Right forelimb (tissue), 1 donor: Measurements from ENCODE around the gene ABHD8.

Experiments
- DNase-seq: peaks from one replicate; pipeline ENCODE4 v3.0.0-alpha.2; 2018

ABHD8 gene

DNA sequence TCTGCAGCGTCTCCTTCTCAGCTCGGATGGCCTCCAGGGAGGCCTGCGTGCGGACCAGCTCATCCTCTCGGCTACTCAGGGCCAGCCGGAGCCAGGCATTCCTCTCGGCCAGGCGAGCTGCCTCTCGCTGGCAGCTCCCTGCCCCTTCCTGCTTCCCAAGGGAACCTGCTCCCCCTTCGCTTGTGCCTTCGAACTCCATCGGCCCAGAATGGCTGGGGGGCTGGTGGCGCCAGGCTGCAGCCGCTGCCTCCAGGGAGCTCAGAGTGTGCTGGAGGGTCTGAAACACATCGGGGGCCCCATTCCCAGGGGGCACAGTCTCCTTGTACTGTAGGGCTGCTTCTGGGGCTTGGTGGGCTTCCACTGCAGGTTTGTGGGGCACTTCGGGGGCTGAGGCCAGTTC lies 40.7 kb downstream of the ABHD8 start:
- no peak for DNase-seq

GRCh38 chr19:17260842-17261325 lies 42.3 kb downstream of the ABHD8 start:
- peak; percentile 71 for DNase-seq

DNA sequence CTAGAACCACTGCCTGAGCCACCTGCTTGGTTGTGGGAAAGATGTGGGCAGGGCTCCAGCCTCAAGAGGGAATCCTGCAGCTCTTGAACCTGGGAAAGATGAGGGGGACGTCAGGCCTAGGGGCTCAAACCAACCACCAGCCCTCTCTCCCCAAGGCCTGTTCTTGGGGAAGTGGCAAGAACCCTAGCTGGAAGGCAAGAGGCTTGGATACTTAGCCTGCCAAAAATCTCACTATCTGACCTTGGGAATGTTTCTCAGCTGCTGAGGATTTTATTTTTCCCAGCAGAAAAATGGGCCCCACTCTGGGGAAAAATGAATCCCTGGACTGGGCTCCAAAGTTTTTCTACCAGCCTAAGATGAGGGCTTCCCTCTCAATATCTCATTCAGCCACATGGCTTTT lies 43.3 kb downstream of the ABHD8 start:
- DNase-seq, result no peak

DNA sequence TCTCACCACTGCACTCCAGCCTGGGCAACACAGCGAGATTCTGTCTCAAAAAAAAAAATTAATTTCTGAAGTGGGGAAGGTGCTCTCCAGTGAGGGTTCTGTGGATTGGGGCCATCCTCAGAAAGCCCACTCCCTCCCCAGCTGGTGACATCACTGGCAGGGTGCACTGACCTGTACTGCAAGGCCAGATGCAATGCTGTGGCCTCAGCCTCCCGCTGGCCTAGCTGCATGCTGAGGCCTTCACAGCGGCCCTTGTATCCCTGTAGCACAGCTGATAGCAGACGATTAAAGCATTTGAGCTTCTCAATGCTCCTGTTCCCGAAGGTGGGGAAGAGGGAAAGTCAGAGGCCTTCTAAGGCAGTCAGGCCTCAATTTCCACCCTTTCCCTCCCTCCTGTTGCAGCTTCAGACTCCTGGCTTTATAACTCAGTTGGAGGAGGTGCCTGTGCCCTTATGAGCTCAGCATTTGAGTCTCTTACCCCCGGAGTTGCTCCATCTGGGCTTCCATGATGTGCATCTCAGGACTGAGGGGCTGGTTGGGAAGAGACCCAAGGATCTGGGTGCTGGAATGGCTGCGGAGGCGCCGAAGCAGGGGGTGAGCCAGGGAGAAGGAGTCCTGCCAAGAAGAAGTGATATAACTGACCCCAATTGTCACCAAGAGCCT lies 44.0 kb downstream of the ABHD8 start:
- DNase-seq, result no peak

GRCh38 chr19:17256130-17256529 lies 47.1 kb downstream of the ABHD8 start:
- no peak for DNase-seq

DNA sequence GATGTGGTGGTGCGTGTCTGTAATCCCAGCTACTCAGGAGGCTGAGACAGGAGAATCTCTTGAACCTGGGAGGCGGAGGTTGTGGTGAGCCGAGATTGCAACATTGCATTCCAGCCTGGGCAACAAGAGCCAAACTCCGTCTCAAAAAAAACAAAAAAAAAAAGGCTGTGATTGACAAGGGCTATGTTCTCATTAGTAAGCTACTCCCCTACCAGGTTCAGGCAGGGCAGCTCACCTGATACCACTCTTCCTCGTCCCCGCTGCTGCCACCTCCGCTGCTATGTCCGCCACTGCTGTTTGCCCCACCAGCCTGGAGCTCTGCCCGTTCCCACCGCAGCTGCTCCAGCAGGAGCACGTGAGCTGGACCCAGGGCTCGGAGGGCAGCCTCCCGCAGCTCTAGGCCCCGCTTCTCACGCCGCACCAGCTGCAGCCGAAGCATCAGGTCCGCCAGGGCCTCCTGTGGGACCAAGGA lies 48.0 kb downstream of the ABHD8 start:
- no peak for DNase-seq

DNA sequence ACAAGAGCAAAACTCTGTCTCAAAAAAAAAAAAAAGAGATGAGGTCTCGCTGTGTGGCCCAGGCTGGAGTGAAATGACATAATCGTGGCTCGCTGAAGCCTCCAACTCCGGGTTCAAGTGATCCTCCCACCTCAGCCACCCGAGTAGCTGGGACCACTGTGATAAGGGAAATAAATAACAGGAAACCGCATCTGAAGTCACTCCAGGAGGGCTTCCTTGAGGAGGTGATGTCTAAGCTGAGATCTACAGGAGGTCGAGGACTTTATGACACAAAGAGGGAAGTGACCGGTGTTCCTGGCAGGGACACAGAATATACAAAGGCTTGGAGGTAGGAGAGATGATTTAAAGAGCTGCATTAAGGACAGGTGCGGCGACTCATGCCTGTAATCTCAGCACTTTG lies 48.6 kb downstream of the ABHD8 start:
- DNase-seq, result no peak

DNA sequence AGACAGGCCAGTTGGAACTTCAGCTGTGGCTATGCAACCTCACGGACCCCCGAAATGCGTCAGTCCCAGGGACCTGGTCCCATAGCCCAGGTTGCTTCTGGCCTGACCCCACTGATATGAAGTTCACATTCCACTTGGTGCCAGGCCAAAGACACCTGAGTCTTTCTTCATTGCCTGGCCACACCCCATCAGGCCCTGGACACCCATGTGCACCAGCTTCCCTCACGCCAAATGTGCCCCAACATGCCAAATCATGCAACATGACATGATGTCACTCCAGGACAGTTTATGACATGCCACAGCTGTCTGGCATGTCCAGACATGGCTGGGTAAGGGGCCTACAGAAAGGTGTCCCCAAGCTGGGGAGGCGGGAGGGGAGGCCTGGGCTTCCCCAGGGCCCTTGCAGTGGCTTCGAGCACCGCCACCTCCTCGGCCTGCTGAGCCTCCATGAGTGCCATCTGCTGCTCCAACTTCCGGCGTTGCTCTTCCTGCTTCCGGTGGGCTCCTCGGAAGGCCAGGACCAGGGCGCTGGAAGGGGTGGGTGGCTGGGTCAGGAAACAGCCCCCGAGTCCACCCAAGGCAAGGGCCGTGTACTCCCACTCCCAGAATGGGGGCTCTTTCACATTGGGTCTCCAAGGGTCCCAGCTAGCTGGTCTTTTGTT lies 53.2 kb downstream of the ABHD8 start:
- no peak for DNase-seq

DNA sequence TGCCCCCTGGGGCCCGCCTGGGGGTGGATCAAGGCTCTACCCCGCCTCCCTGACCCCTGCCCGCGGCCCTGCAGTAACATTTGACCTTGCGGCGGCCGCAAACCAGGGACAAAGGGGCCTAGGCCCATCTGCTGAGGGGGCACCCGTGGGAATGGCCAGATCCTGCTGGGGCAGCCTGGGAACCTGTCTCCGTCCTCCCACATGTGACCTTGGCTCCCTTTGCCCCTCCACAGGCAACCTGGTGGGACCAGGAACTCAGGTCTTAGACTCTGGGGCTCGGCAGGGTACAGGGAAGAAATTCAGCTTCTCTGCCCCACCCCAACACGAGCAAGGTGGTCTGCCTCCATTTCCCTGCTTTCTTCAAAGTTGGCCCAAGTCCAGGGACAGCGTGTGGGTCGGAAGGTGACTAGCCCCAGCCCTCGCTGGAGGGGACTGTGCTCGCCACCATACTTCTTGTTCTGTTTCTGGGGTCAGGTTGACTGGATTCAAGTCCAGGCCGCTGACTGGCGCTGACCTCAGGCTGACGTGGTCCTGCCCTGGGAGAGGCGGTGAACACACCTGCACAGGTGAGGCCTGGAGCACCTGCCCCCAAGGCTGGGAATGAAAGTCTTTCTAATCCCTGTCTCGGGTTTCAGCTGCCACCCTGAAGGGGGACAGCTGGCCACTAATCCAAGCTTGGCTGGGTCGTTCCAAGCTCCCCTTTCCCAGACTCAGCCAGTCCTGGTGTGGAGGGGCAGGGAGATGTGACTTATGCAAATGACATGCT lies 55.0 kb downstream of the ABHD8 start:
- DNase-seq, result no peak

DNA sequence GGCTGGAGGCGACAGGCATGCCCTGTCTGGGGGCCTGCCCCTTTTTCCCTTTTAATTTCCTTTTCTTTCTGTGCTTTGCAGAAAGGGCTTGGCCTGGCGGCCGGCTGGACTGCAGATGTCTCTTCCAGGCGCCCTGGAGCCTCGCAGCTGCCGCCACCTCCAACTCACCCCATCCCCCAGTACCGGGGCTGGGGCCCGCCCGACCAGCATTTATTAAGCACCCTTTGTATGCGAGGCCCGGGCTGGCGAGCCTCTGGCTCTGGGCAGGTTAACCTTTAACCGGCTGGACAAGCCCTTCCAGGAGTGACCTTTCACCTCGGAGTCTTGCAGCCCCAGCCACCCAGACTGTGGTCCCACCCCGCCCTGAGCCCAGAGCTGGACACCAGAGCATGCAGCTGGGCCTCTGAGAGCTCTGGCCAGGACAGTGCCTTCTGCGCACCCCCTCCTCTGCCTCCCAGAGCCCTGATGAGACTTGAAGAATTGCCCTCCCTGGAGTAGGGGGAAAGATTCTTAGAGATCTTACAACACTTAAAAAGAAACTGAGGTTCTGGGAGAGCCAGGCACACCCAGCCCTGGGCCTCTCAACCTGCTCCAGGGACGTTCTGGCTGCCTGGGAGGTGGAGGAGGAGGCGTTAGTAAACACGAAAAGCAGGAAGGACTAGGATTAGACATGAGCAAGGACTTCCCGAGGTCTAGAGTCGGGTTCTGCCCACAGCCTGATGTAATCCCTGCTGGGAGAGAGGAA lies 56.4 kb downstream of the ABHD8 start:
- DNase-seq, result no peak

- DNase-seq, result no peak
Measured at GRCh38 chr19:17245535-17245984, 57.7 kb downstream of the ABHD8 start, which contains the start of gene NR2F6. Gene NR2F6, minus strand, starts transcription at chr19:17245919. Its CDS starts 699 bp downstream, at chr19:17245220.

- no peak for DNase-seq
Measured at GRCh38 chr19:17244618-17245534, 58.3 kb downstream of the ABHD8 start.

DNA sequence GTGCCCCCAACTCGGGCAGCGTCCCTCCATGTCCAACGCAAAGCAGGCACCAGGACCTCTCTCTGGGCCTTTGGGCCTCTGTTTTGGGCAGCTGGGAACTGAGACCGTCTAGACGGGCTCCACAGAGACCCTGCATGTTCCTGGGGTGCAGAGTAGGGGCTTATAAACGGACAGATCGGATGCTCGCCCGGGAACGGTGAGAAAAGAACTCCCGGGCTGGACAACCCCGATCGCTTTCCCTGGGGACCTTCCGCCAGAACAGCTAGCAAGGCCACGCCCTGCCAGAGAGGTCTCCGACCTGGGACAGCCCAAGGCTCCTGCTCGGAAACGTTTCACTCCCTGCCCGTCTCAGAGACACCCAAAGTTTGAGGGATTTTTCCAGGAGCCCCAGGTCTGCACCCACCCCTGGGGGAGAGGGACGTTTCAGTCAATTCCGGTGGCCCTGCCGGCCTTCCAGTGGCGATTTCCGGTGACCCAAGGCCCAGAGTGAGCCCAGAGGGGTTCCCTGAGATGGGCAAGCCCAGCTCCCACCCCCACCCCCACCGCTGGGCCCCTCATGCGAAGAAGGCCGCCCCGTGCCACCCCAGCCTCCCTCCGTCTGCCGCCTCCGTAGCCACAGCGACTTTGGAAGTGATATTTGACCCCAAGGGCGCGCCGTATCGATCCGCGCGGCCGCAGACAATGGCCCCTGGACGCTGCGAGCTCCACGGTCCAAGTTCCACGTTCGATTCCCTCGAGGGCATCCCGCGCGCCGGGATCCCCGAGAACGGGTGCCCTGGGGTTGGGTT lies 59.2 kb downstream of the ABHD8 start:
- no peak for DNase-seq

DNA sequence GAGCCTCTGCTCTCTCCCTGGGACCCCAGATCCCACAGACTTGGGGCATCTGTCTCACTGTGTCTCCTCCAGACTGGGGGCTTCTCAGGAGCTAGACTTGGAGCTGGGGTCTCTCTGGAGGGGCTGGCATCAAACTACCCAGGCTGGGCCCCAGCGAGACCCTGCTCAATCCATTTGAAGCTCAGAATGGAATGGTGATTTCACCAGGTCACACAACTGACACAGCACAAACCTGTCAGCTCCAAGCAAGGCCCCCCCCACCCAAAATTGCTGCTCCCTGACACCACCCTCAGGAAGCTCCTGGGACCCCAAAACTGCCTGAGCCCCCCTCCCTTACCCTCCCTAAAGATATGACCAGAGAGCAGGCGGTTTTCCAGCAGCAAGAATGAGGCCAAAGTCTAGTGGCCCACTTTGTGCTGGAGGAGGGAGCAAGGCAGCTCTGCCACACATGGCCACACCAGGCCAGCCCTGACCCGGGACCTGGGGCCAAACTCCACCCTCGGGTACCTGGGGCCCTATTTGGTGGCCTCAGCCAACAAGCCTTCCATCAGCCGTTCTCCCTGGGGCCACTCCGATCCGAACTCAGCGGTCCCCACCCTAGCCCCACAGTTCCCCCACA lies 59.9 kb downstream of the ABHD8 start:
- DNase-seq, result no peak

- DNase-seq, result no peak
Measured at GRCh38 chr19:17242431-17243208, 60.6 kb downstream of the ABHD8 start.
